Stimulated activated naive B cell treated with anti-CD40 and anti-IgM and Interleukin-4, amounts not matched to agents 10 μg/mL and 1 μg/mL and 100 μg/mL, for 72 hours (primary cell): Measurements from ENCODE around the gene FAM118A.
"Not testable (repeated sequence)": the region's sequence is repeated elsewhere in the genome, so short reads cannot be mapped to it uniquely, and the experiment has no call there.

ENCODE experiments used
- ATAC-seq, 2 donors: fragments of 150-1000 bp; cut with Tn5 transposase; replicated peaks; 2 replicates each; pipeline ENCODE4 v1.10.0; 2021; ENCODE audit warnings: moderate library complexity in 1 of 2
- DNase-seq: peaks from one replicate; pipeline ENCODE4 v3.0.0; 2021
- H3K27ac Mint-ChIP-seq: one replicate; pipeline ENCODE4 v1.8.0; 2022; ENCODE audit warnings: mild to moderate bottlenecking, mixed read lengths
- H3K27me3 Mint-ChIP-seq, 2 donors: one replicate each; pipeline ENCODE4 v1.8.0; 2022; ENCODE audit warnings: mixed read lengths in 2 of 2
- H3K36me3 Mint-ChIP-seq, 2 donors: one replicate each; pipeline ENCODE4 v1.8.0; 2022; ENCODE audit warnings: mixed read lengths in 2 of 2, mild to moderate bottlenecking in 1 of 2
- H3K4me1 Mint-ChIP-seq, 2 donors: one replicate each; pipeline ENCODE4 v1.8.0; 2022; ENCODE audit warnings: mixed read lengths in 2 of 2, mild to moderate bottlenecking in 1 of 2
- H3K4me3 Mint-ChIP-seq, 2 donors: one replicate each; pipeline ENCODE4 v1.8.0; 2022; ENCODE audit warnings: mild to moderate bottlenecking in 2 of 2, mixed read lengths in 2 of 2, moderate library complexity in 1 of 2
- H3K9me3 Mint-ChIP-seq, 2 donors: one replicate each; pipeline ENCODE4 v1.8.0; 2022; ENCODE audit warnings: mixed read lengths in 2 of 2, mild to moderate bottlenecking in 1 of 2

The FAM118A gene

GRCh38 chr22:45309422-45310227 lies at the start of gene FAM118A:
FAM118A (plus strand) TSS chr22:45309934; CDS start chr22:45322380, 12,446 bp downstream.
- Mint-ChIP-seq H3K36me3 (peaks cover 11 to 18% of the 10 kb centered on the region in 2 donors), H3K4me3 (peak within 1 kb of the TSS; percentile 95 to 97), H3K27ac (peak within 1 kb of the TSS; percentile 95), H3K27me3 (no peaks in the 10 kb centered on the region), H3K9me3 (no peaks in the 10 kb centered on the region), H3K4me1 (peaks cover 34 to 51% of the 10 kb centered on the region in 2 donors)
- DNase-seq: peak; percentile 98
- ATAC-seq: peak; percentile 86 to 87

- not testable (repeated sequence) for ATAC-seq, DNase-seq, H3K36me3 Mint-ChIP-seq, H3K27me3 Mint-ChIP-seq, H3K4me3 Mint-ChIP-seq, H3K9me3 Mint-ChIP-seq
- Mint-ChIP-seq H3K27ac (peak overlapping the region; percentile 31), H3K4me1 (peaks cover 37 to 52% of the 10 kb centered on the region in 2 donors)
Measured at GRCh38 chr22:45260395-45260759, 49.4 kb upstream of the FAM118A start.

GRCh38 chr22:45261407-45262088 lies 48.2 kb upstream of the FAM118A start:
- no peaks in the 10 kb centered on the region for H3K9me3 Mint-ChIP-seq
- H3K27ac Mint-ChIP-seq: peak overlapping the region; percentile 75
- DNase-seq: no peak
- H3K27me3 Mint-ChIP-seq: peaks cover 6 to 7% of the 10 kb centered on the region in 2 donors
- ATAC-seq: no peak
- H3K4me1 Mint-ChIP-seq: peaks cover 41 to 57% of the 10 kb centered on the region in 2 donors
- H3K36me3 Mint-ChIP-seq: no peaks in the 10 kb centered on the region
- peak overlapping the region in 1 of 2 donors; percentile 28 for H3K4me3 Mint-ChIP-seq

GRCh38 chr22:45262195-45262930 lies 47.4 kb upstream of the FAM118A start:
- ATAC-seq: no peak
- H3K27ac Mint-ChIP-seq: peak overlapping the region; percentile 80
- H3K4me1 Mint-ChIP-seq: peaks cover 41 to 54% of the 10 kb centered on the region in 2 donors
- H3K4me3 Mint-ChIP-seq: peak overlapping the region; percentile 48 to 75
- H3K9me3 Mint-ChIP-seq: no peaks in the 10 kb centered on the region
- H3K27me3 Mint-ChIP-seq: peaks cover 6 to 7% of the 10 kb centered on the region in 2 donors
- no peaks in the 10 kb centered on the region for H3K36me3 Mint-ChIP-seq
- DNase-seq: no peak

GRCh38 chr22:45262931-45263462 lies 46.7 kb upstream of the FAM118A start:
- DNase-seq (no peak), ATAC-seq (peak; percentile 20 to 26)
- H3K9me3 Mint-ChIP-seq: no peaks in the 10 kb centered on the region
- H3K4me1 Mint-ChIP-seq: peaks cover 42 to 52% of the 10 kb centered on the region in 2 donors
- H3K27me3 Mint-ChIP-seq: peaks cover 6 to 7% of the 10 kb centered on the region in 2 donors
- peak overlapping the region; percentile 66 to 75 for H3K4me3 Mint-ChIP-seq
- H3K36me3 Mint-ChIP-seq: no peaks in the 10 kb centered on the region
- peak overlapping the region; percentile 80 for H3K27ac Mint-ChIP-seq

GRCh38 chr22:45263463-45264269 lies 46.1 kb upstream of the FAM118A start:
- Mint-ChIP-seq H3K36me3 (no peaks in the 10 kb centered on the region), H3K4me1 (peaks cover 44 to 52% of the 10 kb centered on the region in 2 donors), H3K27me3 (peaks cover 6 to 7% of the 10 kb centered on the region in 2 donors), H3K27ac (peak overlapping the region; percentile 68), H3K4me3 (peak overlapping the region; percentile 66 to 75), H3K9me3 (no peaks in the 10 kb centered on the region)
- peak; percentile 96 for ATAC-seq
- DNase-seq: peak; percentile 90

GRCh38 chr22:45265535-45265934 lies 44.2 kb upstream of the FAM118A start:
- no peak for DNase-seq
- ATAC-seq: no peak
- H3K36me3 Mint-ChIP-seq: no peaks in the 10 kb centered on the region
- H3K9me3 Mint-ChIP-seq: no peaks in the 10 kb centered on the region
- H3K27me3 Mint-ChIP-seq: peaks cover 5 to 11% of the 10 kb centered on the region in 2 donors
- H3K4me1 Mint-ChIP-seq: peaks cover 41 to 49% of the 10 kb centered on the region in 2 donors
- H3K4me3 Mint-ChIP-seq: no peak overlapping the region
- H3K27ac Mint-ChIP-seq: no peak overlapping the region

- DNase-seq (no peak), ATAC-seq (peak in 1 of 2 donors; percentile 3)
- Mint-ChIP-seq H3K36me3 (no peaks in the 10 kb centered on the region), H3K4me3 (peak overlapping the region; percentile 81 to 88), H3K4me1 (peaks cover 20 to 23% of the 10 kb centered on the region in 2 donors), H3K27ac (no peak overlapping the region), H3K9me3 (no peaks in the 10 kb centered on the region), H3K27me3 (peaks cover 12 to 22% of the 10 kb centered on the region in 2 donors)
Measured at GRCh38 chr22:45268167-45268957, 41.4 kb upstream of the FAM118A start.

- Mint-ChIP-seq H3K36me3 (no peaks in the 10 kb centered on the region), H3K27me3 (peaks cover 16 to 30% of the 10 kb centered on the region in 2 donors), H3K4me3 (peak overlapping the region; percentile 81 to 88), H3K27ac (peak overlapping the region; percentile 26), H3K9me3 (no peaks in the 10 kb centered on the region), H3K4me1 (peaks cover 13 to 15% of the 10 kb centered on the region in 2 donors)
- ATAC-seq: peak; percentile 88 to 92
- peak; percentile 67 for DNase-seq
Measured at GRCh38 chr22:45268958-45269844, 40.5 kb upstream of the FAM118A start.

- H3K36me3 Mint-ChIP-seq: no peaks in the 10 kb centered on the region
- no peak overlapping the region for H3K27ac Mint-ChIP-seq
- H3K9me3 Mint-ChIP-seq: no peaks in the 10 kb centered on the region
- H3K4me3 Mint-ChIP-seq: no peak overlapping the region
- peaks cover 16 to 36% of the 10 kb centered on the region in 2 donors for H3K27me3 Mint-ChIP-seq
- ATAC-seq (no peak), DNase-seq (no peak)
- H3K4me1 Mint-ChIP-seq: peaks cover 12% of the 10 kb centered on the region in 2 donors
Measured at GRCh38 chr22:45270095-45271020, 39.4 kb upstream of the FAM118A start.

- Mint-ChIP-seq H3K27me3 (peaks cover 16 to 36% of the 10 kb centered on the region in 2 donors), H3K27ac (no peak overlapping the region), H3K9me3 (no peaks in the 10 kb centered on the region), H3K4me3 (no peak overlapping the region), H3K36me3 (no peaks in the 10 kb centered on the region), H3K4me1 (peaks cover 6 to 9% of the 10 kb centered on the region in 2 donors)
- DNase-seq (no peak), ATAC-seq (no peak)
Measured at GRCh38 chr22:45271667-45272201, 38.0 kb upstream of the FAM118A start.
